GM23338 (cell line): ENCODE data around the gene CCDC196.
"Not testable (repeated sequence)": the region's sequence is repeated elsewhere in the genome, so short reads cannot be mapped to it uniquely, and the experiment has no call there.

Source experiments
- CREB1 ChIP-seq: fragments of 250-450 bp; sonication (Bioruptor Pico); IDR thresholded peaks from 2 replicates; pipeline ENCODE4 v1.5.0; 2020; ENCODE audit warnings: low read depth, mild to moderate bottlenecking, moderate library complexity
- ETS1 ChIP-seq: IDR thresholded peaks from 2 replicates; pipeline ENCODE4 v1.6.1; 2016; ENCODE audit warnings: antibody characterized with exemption
- EZH2 ChIP-seq: fragments of 200-600 bp; sonication (generic); IDR thresholded peaks from one replicate; pipeline ENCODE4 v1.8.0; 2017; ENCODE audit warnings: antibody characterized with exemption, mild to moderate bottlenecking, low read depth; ENCODE audit not compliant: unreplicated experiment
- EZH2phosphoT487 ChIP-seq: fragments of 200-600 bp; sonication (generic); IDR thresholded peaks from one replicate; pipeline ENCODE4 v1.8.1; 2018; ENCODE audit warnings: antibody characterized with exemption; ENCODE audit not compliant: unreplicated experiment
- JUNB ChIP-seq: IDR thresholded peaks from one replicate; pipeline ENCODE4 v1.6.1; 2016; ENCODE audit warnings: antibody characterized with exemption; ENCODE audit not compliant: unreplicated experiment
- POLR2AphosphoS5 ChIP-seq: IDR thresholded peaks from 2 replicates; pipeline ENCODE4 v1.6.1; 2016; ENCODE audit warnings: antibody characterized with exemption, low read depth
- TF ChIP-seq, protein P1 (sequence below), 2 experiments: fragments of 200-600 bp in 1 of 2; sonication (generic) in 1 of 2; conservative IDR thresholded peaks; 2 replicates each; pipeline versions ENCODE4 v1.5.1 to v1.6.1; 2016 to 2017; ENCODE audit warnings: antibody characterized with exemption in 2 of 2, low read depth in 2 of 2, mild to moderate bottlenecking in 2 of 2, moderate library complexity in 1 of 2
- TF ChIP-seq, protein P2 (sequence below): IDR thresholded peaks from one replicate; pipeline ENCODE4 v1.6.1; 2018; ENCODE audit warnings: antibody characterized with exemption; ENCODE audit not compliant: unreplicated experiment

- TF ChIP-seq, protein P1, sequence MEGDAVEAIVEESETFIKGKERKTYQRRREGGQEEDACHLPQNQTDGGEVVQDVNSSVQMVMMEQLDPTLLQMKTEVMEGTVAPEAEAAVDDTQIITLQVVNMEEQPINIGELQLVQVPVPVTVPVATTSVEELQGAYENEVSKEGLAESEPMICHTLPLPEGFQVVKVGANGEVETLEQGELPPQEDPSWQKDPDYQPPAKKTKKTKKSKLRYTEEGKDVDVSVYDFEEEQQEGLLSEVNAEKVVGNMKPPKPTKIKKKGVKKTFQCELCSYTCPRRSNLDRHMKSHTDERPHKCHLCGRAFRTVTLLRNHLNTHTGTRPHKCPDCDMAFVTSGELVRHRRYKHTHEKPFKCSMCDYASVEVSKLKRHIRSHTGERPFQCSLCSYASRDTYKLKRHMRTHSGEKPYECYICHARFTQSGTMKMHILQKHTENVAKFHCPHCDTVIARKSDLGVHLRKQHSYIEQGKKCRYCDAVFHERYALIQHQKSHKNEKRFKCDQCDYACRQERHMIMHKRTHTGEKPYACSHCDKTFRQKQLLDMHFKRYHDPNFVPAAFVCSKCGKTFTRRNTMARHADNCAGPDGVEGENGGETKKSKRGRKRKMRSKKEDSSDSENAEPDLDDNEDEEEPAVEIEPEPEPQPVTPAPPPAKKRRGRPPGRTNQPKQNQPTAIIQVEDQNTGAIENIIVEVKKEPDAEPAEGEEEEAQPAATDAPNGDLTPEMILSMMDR (conservative IDR thresholded peaks at IDR 0.05; ENCODE audit: low read depth in 2 of 2): not testable (repeated sequence)
- not testable (repeated sequence) for TF ChIP-seq ETS1; EZH2phosphoT487; POLR2AphosphoS5; EZH2; CREB1 (CRISPR knock-in tag); JUNB
- TF ChIP-seq, protein P2, sequence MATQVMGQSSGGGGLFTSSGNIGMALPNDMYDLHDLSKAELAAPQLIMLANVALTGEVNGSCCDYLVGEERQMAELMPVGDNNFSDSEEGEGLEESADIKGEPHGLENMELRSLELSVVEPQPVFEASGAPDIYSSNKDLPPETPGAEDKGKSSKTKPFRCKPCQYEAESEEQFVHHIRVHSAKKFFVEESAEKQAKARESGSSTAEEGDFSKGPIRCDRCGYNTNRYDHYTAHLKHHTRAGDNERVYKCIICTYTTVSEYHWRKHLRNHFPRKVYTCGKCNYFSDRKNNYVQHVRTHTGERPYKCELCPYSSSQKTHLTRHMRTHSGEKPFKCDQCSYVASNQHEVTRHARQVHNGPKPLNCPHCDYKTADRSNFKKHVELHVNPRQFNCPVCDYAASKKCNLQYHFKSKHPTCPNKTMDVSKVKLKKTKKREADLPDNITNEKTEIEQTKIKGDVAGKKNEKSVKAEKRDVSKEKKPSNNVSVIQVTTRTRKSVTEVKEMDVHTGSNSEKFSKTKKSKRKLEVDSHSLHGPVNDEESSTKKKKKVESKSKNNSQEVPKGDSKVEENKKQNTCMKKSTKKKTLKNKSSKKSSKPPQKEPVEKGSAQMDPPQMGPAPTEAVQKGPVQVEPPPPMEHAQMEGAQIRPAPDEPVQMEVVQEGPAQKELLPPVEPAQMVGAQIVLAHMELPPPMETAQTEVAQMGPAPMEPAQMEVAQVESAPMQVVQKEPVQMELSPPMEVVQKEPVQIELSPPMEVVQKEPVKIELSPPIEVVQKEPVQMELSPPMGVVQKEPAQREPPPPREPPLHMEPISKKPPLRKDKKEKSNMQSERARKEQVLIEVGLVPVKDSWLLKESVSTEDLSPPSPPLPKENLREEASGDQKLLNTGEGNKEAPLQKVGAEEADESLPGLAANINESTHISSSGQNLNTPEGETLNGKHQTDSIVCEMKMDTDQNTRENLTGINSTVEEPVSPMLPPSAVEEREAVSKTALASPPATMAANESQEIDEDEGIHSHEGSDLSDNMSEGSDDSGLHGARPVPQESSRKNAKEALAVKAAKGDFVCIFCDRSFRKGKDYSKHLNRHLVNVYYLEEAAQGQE: not testable (repeated sequence)
Observed at GRCh38 chr14:66545191-66545590, 59.0 kb downstream of the CCDC196 start.
